SK-N-MC (cell line): ENCODE results near the gene SFN.
"Not testable (repeated sequence)": the region's sequence is repeated elsewhere in the genome, so short reads cannot be mapped to it uniquely, and the experiment has no call there.

Experiments used
- DNase-seq: peaks from one replicate; pipeline ENCODE4 v3.0.0-alpha.2; 2011; ENCODE audit warnings: low read depth, low spot score
- H3K27ac ChIP-seq: fragments of 200-600 bp; sonication (generic); 2 replicates; pipeline ENCODE4 v1.5.1; 2016; ENCODE audit warnings: mixed run types
- H3K36me3 ChIP-seq: fragments of 200-600 bp; sonication (generic); 2 replicates; pipeline ENCODE4 v1.6.1; 2017; ENCODE audit warnings: antibody characterized with exemption, low read length, mixed read lengths; ENCODE audit not compliant: insufficient read depth
- H3K4me3 ChIP-seq: fragments of 200-600 bp; sonication (generic); 2 replicates; pipeline ENCODE4 v1.5.1; 2016
- H3K9ac ChIP-seq: fragments of 200-600 bp; sonication (generic); 2 replicates; pipeline ENCODE4 v1.8.0; 2017; ENCODE audit warnings: mixed run types, mixed read lengths; ENCODE audit not compliant: insufficient read length
- H3K9me3 ChIP-seq: fragments of 200-600 bp; sonication (generic); 2 replicates; pipeline ENCODE4 v1.6.1; 2017; ENCODE audit warnings: low read depth, mild to moderate bottlenecking, antibody characterized with exemption, low read length, moderate library complexity, mixed read lengths
- EZH2 ChIP-seq: fragments of 200-600 bp; sonication (generic); IDR thresholded peaks from one replicate; pipeline ENCODE4 v1.6.1; 2017; ENCODE audit warnings: antibody characterized with exemption
- FOXP2 ChIP-seq: optimal IDR thresholded peaks from 2 replicates; pipeline ENCODE3; 2011; ENCODE audit warnings: mild to moderate bottlenecking, moderate library complexity; ENCODE audit not compliant: insufficient read depth; ENCODE audit errors: extremely low read length, control extremely low read depth
- POLR2AphosphoS5 ChIP-seq: IDR thresholded peaks from 2 replicates; pipeline ENCODE4 v1.6.1; 2012; ENCODE audit warnings: mild to moderate bottlenecking, low read depth, low read length, borderline replicate concordance

Gene SFN

DNA sequence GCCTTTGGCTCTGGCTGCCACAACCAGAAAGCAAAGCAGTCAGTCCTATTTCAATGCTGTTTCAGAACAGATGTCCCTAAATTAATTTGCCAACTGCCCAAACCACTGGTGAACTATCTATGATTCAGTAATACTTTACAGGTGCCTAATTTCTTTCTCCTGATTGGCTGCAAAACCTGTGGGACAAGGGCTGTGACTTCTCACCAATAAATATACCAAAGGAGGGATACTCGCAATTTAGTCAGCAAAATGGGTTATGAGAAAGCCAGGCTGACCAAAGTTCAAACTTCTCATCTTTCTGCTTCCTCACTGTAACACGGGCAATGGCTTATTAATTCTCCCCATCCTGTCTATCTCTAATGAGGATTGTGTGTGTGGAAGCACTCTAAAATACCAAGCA, 14.4 kb downstream of the SFN start:
- peaks cover 25% of the 10 kb centered on the region; the same call in 1 of the 2 replicates for H3K36me3 ChIP-seq
- H3K9me3 ChIP-seq, result no peaks in the 10 kb centered on the region
- H3K27ac ChIP-seq, result no peak overlapping the region
- no peak overlapping the region for H3K4me3 ChIP-seq
- TF ChIP-seq EZH2, result no peak
- TF ChIP-seq FOXP2, result no peak
- TF ChIP-seq POLR2AphosphoS5, result no peak
- H3K9ac ChIP-seq, result no peak overlapping the region
- DNase-seq, result no peak

DNA sequence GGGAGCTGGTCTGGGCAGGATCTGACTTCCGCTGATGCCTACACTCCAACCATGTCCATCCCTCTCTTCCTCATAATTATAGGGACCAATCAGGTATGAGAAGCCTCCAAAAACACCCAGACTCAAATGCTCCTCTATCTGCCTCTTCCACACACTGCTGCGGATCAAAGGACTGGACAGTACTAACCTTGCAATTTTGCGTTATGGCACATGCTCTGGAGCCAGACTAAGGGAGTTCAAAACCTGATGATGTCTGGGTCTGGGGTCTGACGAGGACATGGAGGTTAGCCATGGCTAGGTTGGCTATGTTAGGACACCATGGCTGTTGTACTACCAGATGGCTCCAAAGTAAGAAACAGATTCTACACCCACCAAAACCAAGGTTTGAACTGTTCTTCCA, 16.8 kb downstream of the SFN start:
- no peak overlapping the region for H3K4me3 ChIP-seq
- H3K36me3 ChIP-seq, result peaks cover 46% of the 10 kb centered on the region; the same call in 1 of the 2 replicates
- TF ChIP-seq FOXP2 (no peak), EZH2 (no peak), POLR2AphosphoS5 (no peak)
- no peak overlapping the region for H3K9ac ChIP-seq
- no peak overlapping the region for H3K27ac ChIP-seq
- no peaks in the 10 kb centered on the region for H3K9me3 ChIP-seq
- no peak for DNase-seq

DNA sequence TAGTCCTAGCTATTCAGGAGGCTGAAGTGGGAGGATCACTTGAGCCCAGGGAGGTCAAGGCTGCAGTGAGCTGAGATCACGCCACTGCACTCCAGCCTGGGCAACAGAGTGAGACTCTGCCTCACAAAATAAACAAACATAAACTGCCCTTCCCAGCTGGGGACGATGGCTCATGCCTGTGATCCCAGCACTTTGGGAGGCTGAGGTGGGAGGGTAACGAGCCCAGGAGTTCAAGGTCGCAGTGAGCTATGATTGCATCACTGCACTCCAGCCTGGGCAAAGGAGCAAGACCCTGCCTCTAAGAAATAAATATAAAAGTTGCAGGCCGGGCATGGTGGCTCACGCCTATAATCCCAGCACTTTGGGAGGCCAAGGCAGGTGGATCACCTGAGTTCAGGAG, 18.7 kb downstream of the SFN start:
- DNase-seq, H3K4me3 ChIP-seq, H3K9ac ChIP-seq, H3K27ac ChIP-seq, H3K9me3 ChIP-seq: not testable (repeated sequence)
- peaks cover 55% of the 10 kb centered on the region; the same call in 1 of the 2 replicates for H3K36me3 ChIP-seq

DNA sequence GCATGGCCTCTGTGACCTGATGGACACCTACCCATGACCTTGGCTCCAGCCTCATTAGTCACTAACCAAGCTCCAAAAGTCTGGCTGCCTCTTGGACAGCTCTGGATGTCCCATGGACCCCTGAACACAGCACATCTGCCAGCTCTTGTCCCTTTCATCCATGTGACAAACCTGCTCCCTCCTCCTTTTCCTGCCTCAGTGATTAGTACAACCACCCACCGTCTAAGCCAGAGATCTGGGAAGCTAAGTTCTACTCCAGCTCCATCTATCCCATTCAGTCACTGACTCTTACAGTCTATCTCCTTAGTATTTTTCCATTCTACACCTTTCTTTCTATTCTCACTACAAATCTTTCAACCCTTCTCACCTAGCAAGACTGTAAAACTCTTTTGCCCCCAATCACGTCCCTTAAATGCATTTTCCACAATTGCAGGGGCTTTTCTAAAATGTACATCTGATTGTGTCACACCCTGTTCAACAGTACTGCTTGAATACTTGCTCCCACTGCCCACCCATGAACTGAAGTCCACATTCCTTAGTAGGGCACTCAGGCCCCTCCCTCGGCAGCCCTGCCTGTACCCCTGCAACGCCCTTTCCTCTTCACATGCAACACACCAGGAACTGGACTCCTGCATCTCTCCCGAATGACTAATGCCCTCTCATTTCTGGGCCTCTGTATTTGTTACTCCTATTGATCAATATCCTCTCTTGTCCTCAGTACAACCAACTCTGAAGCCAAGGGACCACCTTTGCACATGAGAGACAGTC, 19.9 kb downstream of the SFN start:
- Histone ChIP-seq H3K4me3 (no peak overlapping the region), H3K27ac (no peak overlapping the region), H3K36me3 (peaks cover 56% of the 10 kb centered on the region), H3K9ac (no peak overlapping the region), H3K9me3 (no peaks in the 10 kb centered on the region)
- no peak for DNase-seq
- no peak for TF ChIP-seq POLR2AphosphoS5
- TF ChIP-seq FOXP2, result no peak
- no peak for TF ChIP-seq EZH2

DNA sequence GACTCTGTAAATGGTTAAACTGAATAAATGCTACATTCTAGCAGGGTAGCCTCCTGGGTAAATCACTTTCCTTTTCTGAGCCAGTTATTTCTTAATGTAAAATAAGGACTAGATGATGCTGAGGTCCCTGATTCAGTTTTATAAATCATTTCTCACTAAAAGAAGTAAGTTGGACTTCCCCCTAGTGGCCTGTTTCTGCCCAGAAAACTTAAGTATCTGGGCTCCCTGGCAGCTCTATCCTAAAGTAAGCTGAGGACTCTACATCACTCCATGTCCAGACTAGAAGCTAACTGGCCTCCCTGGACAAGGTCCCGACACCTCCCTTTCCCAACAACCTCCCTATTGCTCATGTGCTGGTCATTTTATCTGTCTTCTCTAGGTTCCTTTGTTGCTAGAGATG, 24.2 kb downstream of the SFN start:
- H3K9me3 ChIP-seq, result no peaks in the 10 kb centered on the region
- DNase-seq, result no peak
- peaks cover 51% of the 10 kb centered on the region for H3K36me3 ChIP-seq
- no peak overlapping the region for H3K27ac ChIP-seq
- TF ChIP-seq FOXP2 (no peak), POLR2AphosphoS5 (no peak), EZH2 (no peak)
- H3K4me3 ChIP-seq, result no peak overlapping the region
- H3K9ac ChIP-seq, result no peak overlapping the region

DNA sequence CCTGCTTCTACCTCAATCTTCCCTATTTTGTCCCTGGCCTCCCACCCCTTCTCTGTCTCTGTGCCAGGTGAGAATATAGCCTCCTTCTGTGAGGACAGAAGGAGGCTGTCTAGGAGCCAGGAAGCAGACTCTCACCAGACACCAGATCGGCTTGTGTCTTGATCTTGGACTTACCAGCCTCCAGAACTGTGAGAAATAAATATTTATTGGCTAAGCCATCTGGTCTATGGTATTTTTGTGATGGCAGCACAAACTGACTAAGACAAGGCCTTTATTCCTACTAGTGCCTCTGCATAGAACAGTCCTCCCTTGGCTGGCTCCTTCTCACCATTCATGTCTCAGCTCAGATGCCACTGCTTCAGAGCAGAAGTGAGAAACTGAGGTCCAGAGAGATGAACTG, 25.3 kb downstream of the SFN start:
- H3K4me3 ChIP-seq, result no peak overlapping the region
- no peak for TF ChIP-seq FOXP2
- no peak for TF ChIP-seq EZH2
- TF ChIP-seq POLR2AphosphoS5, result no peak
- H3K27ac ChIP-seq, result no peak overlapping the region
- no peak for DNase-seq
- no peaks in the 10 kb centered on the region for H3K9me3 ChIP-seq
- peaks cover 51% of the 10 kb centered on the region for H3K36me3 ChIP-seq
- H3K9ac ChIP-seq, result peak overlapping the region; percentile 33

DNA sequence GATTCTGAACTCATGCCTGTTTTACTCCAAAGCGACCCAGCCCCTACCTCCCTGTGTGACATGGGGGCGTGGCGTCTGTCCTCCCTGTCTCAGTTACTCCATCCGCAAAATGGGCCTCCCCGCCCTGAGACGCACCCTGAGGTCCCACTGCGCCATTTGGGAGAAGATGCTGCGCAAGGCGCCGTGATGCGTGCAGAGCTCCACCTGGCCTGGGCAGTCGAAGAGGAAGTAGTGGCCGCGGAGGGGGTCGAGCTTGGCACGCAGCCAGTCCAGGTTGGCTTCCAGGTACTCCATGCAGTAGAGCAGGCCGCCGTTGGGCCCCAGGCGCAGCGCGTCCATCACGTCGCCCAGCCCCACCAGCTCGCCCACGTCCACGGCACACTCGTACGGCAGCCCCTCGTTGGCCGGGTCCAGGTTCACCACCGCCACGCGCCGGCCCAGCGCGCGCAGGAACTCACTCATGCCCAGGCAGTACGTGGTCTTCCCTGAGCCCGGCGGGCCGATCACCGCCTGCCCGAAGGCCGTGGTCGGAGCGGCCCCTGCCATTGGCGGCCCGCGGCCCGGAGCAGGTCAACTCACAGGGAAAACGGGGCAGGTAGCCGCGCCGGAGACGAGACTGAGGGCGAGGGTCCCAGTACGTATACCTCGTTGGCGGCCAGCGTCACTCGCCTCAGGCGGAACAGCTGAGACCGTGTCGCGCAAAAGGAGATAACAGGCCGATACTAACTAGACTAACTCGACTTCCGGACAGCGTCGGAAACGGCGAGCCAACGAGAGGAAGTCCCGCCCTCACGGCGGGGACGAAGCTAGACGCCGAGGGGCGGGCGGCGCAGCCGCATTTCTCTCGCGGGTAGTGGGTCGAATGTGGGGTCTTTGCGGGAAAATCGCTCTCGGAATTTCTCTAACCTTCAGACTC, 26.9 kb downstream of the SFN start, which contains the start of gene GPN2:
Gene GPN2 (minus strand): TSS at position 733 of the 916 bp plus-strand sequence. CDS start 187 bp downstream, at position 546.
- no peaks in the 10 kb centered on the region for H3K9me3 ChIP-seq
- peaks cover 51% of the 10 kb centered on the region for H3K36me3 ChIP-seq
- DNase-seq, result no peak
- peak within 1 kb of the TSS; percentile 96 for H3K9ac ChIP-seq
- TF ChIP-seq POLR2AphosphoS5 (peak; percentile 92), EZH2 (no peak), FOXP2 (no peak)
- peak within 1 kb of the TSS; percentile 90 for H3K27ac ChIP-seq
- peak within 1 kb of the TSS; percentile 98 for H3K4me3 ChIP-seq

DNA sequence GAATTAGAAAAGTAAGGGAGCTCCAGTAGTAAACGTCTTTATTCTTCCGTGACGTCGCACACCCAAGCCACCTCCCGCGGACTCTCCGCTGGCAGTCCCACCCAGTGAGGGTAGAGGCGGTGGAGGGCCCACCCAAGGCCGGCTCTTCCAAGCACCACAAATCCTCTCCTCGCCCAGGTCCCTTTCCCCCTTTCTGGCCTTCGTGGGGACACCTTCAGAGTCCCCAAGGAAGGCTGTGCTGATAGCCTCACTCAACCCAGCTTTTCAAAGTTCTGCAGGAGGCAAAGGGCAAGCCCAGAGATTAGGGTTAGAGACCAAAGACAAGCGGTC, 27.5 kb downstream of the SFN start:
- Histone ChIP-seq H3K36me3 (peaks cover 51% of the 10 kb centered on the region), H3K9ac (peak overlapping the region; percentile 96), H3K9me3 (no peaks in the 10 kb centered on the region), H3K4me3 (peak overlapping the region; percentile 98), H3K27ac (peak overlapping the region; percentile 90)
- no peak for DNase-seq
- TF ChIP-seq FOXP2 (no peak), POLR2AphosphoS5 (no peak; the same call in 1 of the 2 replicates), EZH2 (no peak)
